HG03439 (cell line): Measurements from ENCODE around the gene RAB13.

Source experiments
- ATAC-seq: cut with Tn5 transposase; IDR thresholded peaks from one replicate; pipeline ENCODE4 v1.9.1; 2021; ENCODE audit warnings: mild to moderate bottlenecking, moderate library complexity; ENCODE audit not compliant: unreplicated experiment

The RAB13 gene

DNA sequence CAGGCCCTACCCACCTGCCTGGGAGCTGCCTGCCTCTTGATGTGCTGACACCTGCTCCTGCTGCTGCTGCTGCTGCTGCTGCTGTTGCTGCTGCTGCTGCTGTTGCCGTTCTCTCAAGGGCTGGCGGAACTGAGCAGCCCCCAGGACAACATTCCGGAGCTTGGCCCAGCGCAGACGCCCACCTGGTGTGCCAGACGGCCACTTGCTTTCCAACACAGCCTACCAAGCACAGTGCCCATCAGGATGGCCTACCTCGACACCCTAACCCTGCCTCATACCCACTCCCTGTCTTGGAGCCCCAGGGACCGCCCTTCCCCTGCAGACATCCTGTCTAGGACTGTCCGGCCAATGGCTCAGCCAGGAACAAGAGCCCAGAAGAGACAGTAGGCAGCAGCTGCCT, 51.4 kb downstream of the RAB13 start:
- no peak for ATAC-seq

DNA sequence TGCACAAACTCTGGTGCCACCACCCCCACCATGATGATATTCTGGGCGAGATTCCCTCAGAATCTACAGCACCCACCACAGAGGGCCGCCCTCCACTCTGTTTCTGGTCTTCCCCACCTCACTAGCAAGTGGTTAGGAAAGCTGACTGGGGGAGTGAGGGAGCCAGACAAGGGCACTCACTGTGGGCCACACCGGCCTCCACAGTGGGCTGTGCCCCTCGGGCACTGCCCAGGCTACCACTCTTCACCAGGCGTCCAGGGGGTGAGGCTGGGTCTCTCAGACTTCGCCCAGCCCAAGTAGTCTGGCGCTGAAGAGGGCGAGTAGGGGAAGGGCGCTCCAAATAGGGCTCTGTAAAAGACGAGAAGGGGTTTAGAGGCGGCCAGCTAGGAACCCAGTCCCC, 52.2 kb downstream of the RAB13 start:
- no peak for ATAC-seq

DNA sequence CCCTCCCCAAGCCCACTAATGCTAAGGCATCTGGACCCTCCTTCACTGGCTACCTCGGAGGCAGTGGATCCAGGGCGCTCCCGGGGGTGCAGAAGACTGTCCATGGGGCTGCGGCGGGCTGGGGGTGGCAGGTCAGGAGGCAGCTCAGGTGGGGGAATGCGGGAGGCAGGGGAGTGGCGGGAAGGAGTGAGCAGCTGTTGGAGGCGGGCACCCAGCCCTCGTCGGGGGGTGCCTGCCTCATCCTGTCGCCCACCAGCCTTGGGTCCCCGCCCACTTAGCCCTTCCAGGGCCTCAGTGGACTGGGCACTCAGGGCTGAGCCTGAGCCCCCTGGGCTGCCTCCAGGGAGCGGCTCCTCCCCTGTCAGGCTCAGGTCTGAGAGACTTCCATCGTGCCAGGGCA, 52.7 kb downstream of the RAB13 start:
- no peak for ATAC-seq

DNA sequence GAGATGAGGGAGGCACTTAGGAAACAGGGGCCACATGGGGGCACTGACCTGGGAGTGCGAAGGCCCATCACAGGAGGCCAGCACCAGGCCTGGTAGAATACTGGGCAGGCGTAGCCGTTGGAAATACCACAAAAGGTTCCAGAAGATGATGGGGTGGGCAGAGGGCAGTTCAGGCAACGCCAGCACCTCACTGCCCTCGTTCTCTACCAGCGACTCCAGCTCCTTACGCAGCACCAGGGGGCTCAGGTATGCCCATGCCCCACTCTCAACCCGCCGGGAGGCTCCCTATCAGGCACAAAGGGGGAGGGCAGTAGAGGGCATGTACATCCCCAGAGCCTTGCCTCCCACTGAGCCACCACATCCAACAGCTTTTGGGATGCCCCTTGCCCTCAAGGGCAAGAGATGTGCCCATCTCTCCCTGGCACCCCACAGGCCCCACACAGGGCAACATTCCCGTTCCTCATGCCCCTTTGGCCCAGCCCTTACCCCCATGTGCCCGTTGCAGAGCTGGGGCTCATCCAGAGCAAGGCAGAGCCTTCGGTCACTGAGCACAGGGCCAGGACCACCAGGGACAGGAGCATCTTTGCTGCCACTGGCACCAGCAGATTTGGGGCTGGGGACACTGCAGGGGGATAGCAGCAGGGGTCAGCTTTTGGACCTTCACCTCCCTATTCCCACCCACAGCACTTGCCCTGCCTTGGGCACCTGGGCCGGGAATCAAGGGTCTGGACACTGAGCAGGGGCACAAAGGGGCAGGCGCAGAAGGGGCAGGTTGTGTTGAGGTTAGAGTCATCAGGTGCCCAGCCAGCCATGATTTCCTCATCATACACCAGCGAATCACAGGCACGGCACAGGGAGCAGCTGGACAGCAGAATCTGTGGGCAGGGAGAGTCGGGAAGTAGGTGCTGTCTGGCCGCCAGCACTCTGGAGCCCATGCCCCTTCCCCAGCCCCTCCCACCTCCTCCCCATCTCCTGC, 53.7 kb downstream of the RAB13 start:
- no peak for ATAC-seq
